COLO668 (cell line): ENCODE data around the gene PDIK1L.

Source experiments
- DNase-seq: peaks from one replicate; lab custom pipeline; 2025; ENCODE audit not compliant: unreplicated experiment; lab: John Stamatoyannopoulos, UW

PDIK1L gene

DNA sequence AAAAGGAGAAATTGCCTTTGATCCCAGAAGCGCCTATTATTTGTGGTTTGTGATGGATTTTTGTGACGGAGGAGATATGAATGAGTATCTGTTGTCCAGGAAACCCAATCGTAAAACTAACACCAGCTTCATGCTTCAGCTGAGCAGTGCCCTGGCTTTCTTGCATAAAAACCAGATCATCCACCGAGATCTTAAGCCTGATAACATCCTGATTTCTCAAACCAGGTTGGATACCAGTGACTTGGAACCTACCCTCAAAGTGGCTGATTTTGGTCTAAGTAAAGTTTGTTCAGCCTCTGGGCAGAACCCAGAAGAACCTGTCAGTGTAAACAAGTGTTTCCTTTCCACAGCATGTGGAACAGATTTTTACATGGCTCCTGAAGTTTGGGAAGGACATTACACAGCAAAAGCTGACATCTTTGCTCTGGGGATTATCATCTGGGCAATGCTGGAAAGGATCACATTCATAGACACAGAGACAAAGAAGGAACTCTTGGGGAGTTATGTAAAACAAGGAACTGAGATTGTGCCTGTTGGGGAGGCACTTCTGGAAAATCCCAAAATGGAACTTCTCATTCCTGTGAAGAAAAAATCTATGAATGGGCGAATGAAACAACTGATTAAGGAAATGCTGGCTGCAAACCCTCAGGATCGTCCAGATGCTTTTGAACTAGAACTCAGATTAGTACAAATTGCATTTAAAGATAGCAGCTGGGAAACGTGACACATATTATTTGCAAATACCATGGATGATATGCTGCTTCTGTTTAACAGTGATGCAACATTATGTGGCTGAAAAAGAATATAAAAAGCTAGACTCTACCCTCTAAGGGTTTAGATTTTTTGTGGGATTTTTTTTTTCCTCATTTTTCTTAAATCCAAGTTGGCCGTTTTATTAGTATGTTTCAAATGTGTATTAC is 10.5 kb downstream of the PDIK1L start:
- no peak for DNase-seq

DNA sequence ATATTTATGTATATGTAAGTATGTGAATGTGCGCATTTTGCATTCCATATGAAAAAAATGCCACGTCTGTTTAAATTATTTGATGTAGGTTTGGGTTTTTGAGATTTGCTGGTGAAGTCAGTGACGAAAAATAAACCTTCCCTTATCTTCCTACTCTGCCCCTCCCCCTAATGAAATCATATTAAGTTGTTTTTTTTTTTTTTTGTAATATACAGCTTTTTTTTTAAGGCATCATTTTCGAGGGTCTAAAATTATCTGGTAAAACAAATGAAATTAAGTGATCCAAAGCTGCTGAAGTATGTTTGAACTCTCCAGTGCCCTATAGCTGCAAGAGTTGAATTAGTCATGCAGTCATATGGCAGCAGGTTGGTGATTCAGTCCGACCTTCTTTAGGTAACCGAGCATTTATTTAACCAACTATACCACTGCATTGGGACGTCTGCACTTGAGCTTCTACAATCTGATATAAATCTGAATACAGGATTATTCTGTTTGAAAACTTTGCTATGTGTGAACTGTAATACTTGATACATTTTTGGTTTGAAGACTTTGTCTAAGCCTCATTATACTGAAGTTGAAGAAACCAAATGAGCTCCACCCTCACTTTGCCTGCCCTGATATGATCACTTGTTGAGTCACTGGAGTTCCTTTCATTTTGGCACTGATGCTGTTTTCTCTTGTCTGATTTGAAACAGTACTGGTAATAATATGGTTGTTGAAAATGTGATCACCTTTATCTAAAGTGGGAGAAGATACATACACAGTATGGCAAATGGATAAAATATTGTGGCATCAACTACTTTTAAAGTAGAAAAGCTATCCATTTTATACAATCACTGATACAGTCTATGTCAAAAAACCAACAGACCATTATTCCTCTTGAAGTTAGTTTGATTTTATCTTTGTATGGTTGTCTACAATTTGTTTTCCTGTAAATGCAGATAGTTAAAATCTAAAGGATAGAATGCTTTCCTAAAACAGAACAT is 11.7 kb downstream of the PDIK1L start:
- no peak for DNase-seq

DNA sequence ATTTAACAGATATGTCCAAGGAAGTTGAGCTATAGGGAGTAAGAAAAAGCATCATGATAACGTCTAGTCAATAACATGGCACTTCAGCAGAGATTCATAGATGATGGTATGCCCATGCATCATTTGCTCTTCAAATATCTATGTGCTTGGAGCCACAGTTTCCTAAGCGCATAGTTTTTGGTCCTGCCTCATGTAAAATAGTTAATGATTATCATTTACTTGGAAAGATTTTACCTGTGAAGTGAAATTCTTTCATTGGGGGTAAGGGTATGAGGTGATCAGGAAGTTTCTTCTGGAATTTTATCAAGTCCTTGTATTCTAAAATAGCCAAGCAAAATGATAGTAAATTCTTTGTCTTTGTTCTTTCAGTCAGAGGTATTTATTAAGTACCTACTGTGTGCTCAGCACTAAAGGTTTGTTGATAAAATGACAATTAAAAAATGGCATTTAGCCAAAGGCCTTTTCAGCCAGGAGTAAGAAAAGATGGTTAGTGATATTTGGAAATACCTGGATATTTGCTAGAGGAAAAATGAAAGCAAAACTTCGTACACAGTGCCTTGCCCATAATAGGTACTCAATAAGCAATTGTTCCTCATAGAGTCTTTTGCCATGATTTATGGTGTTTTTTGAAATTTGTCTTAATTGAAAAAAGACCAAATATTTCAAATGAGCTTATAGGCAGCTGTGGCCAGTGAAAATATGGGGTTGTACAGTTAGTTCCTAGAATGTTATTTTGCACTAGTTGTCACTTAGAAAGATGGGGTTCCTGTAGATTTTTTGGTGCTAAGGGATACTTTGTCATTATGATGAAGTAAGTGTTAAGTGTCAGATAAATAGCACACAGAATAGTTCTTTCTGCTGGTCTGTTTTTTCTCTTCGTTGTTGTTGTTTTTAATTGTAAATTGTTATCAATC is 13.1 kb downstream of the PDIK1L start:
- DNase-seq: no peak

DNA sequence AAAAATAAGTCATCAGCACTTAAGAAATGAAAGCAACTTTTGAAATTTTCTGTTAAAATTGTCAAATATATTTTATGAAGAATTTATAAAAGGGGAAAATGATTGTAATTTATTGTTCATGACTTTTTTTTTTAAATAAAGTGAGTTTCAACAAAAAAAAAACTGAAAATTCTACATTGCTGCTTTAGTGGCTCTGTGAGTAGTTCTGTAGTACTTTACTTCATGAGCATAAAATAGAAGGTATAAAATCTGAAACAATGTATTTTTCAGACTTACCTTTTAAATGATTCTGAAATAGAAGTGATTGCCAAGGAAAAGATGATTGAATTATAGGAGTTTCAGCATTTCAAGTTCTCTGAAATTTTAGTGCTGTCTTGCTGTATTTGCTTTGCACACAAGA is 13.8 kb downstream of the PDIK1L start:
- DNase-seq: no peak

DNA sequence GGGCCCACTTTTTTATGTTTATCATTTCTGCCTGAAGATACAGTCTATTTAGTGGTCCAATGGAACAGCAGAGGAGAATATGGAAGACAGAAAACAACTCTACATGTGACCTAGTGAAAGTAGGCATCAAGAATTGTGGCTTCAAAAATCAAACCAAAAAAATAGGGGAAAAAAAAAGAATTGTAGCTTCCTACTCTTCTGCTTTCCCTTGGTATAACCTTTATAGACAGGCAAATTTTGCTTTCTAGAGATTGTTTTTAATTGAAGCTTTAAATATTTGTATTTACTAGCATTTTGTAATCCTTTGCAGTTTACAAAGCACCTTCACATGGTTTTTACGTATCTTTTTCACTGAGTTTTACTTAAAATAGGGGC is 14.3 kb downstream of the PDIK1L start:
- no peak for DNase-seq

DNA sequence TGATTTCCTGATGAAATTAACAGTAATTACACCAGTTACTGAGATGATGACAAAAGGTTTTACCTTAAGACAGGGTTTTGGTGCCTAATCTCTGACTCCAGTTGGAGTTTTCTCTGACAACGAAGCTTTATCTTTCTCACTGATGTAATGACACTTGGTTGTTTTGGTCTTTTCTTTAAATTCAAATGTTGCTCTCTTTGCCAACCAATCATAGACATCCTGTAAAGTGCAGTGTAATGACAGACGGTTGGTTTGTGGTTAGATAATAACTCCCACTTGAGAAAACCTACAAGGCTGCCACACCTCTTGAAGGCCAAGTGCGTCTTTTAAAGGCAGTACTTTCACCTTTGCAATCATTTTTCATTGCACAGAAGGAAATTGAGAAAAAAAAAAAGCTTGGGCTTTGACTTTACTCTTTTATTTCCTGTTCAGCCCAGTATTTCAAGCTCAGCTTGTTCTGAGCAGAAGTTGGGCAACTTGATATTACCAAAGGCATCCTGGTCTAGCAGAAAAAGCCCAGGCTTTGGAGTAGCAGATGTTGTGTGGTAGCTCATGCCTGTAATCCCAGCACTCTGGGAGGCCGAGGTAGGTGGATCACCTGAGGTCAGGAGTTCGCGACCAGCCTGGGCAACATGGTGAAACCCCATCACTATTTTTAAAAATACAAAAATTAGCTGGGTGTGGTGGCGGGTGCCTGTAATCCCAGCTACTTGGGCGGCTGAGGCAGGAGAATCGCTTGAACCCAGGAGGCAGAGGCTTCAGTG is 14.9 kb downstream of the PDIK1L start:
- DNase-seq: no peak

DNA sequence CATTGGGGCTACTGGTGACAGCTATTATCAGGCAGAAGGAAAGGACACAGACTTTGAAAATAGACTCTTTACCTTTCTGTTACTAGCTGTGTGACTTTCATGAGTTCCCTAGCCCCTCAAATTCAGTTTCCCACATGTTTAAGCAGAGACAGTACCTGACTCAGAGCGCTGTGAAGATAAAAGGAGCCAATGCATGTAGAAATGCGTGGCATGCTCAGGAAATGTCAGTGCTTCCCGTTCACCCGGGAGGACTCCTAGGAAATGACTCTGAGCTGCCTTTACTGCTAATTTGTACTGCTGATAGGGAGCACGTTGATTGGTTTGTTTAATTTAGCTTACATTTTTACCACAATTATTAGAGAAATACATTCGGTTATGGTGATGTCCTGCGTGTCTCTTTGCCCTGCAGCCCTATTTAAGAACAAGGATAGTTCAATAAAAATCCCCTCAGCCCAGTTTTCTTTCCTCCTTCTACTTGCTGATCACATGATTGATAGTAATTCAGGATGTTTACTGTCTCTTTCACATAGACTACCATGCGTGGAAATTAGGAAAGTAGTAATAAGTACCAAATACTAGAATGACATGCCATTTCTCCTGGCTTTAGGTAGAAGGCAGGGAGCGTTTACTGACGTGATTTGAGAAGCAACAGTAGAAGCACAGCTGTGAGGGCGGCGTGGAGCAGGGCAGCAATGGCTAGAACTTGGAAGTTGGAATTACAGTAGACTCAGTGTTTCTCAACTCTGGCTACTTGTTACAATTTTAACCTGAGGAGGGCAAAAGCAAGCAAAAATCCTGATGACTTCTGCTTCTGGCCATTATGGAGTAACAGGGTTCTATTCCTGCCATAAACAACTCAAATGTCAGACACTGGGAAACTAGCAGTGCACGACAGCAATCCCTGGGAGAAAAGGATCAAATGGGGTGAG is 15.9 kb downstream of the PDIK1L start:
- no peak for DNase-seq

DNA sequence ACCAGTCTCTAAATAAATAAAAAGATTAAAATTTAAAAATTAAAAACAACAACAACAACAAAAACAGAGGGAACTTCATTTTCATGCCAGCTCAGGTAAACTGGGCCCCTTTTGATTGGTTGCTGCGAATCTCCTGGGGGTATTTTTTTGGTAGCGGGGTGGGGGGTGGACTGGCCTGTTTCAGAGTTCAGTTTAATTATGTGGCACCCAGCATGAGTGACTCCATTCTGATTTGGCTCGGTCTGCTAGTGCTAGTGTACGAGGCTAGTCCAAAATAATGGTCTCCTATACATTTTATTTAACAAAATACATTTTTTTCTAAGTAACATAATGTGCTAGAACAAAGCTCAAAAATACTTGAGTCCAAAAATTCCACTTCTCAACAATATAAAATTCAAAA is 18.2 kb downstream of the PDIK1L start:
- no peak for DNase-seq

DNA sequence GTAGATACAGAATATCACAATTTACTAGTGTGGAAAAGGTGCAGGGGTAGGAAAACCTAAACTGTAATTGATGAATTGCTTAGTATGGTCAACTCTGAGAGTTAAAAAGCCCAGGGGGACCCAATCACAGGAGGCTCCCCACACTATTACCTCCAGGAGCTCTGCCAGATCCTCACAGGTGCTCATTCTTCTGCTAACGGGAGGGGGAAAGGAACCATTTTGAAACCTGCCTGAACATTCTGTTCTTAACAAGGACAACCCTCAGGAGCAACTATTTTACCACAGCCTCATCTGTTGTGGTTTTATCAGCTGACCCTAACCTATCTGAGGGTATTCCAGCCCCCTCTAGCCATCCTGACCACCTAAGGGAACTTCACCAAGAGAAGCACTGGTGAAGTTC is 19.1 kb downstream of the PDIK1L start:
- no peak for DNase-seq

DNA sequence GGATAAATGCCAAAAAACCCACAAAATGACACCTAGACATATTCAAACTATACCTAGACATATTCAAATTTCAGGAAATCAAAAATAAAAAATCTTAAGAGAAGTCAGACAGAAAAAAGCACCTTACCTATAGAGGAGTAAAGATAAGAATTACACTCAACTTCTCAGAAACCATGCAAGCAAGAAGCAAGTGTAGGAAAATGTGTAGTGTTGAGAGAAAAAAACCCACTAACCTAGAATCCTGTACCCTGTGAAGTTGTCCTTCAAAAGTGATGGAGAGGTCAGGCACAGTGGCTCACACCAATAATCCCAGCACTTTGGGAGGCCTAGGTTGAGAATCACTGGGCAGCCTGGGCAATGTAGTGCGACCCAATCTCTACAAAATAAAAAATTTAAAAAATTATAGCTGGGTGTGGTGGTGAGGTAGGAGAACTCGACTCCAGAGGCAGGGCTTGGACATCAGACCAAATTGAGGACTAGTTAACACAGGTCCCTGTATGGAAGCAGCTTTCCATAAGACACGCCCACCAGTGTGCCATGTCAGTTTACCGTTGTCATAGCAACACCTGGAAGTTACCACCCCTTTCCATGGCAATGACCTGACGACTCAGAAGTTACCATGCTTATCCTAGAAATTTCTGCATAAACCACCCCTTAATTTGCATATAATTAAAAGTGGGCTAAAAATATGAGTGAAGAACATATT is 20.7 kb downstream of the PDIK1L start:
- no peak for DNase-seq

DNA sequence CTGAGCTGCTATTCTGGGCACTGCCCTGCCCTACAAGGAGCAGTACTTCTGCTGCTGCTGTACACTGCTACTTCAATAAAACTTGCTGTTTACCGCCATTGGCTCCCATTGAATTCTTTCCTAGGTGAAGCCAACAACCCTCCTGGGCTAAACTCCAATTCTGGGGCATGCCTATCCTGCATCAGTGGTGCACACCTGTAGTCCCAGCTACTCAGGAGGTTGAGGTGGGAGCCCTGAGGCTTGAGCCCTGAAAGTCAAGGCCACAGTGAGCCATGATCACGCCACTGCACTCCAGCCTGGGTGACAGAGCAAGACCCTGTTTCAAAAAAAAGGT is 21.2 kb downstream of the PDIK1L start:
- no peak for DNase-seq

DNA sequence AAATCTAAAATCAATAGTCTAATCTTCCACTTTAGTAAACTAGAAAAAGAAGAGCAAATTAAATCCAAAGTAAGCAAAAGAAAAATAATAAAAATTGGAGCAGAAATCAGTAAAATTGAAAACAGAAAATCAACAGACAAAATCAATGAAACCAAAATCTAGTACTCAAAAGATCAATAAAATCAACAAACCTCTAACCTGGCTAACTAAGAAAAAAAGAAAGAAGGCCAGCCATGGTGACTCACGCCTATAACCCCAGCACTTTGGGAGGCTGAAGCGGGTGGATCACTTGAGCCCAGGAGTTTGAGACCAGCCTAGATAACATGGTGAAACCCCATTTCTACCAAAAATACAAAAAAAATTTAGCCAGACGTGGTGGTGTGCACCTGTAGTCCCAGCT is 22.8 kb downstream of the PDIK1L start:
- DNase-seq: no peak

DNA sequence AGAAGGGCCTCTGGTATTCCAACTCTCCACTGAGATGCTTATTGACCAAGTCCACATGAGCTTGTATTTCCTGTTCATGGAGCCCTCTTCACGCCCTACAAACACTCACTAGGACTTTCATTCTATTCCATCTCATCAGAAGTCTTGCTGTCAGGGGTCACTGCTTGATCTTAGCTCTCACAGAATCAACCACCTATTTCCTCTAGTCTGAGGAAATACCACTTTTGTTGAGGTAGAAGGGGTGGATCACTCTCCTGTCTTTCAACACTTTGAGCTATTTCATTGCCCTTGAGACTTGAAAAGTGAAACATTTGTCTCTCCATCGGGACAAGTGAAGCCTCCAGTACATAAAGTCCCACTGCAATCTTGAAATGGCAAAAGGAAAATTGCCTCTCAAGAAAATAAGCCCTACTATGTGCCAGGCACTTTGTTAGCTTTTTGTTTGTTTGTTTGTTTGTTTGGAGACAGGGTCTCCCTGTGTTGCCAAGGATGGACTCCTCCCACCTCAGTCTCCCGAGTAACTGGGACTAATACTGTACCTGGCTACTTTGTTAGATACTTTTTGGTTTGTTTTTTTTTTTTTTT is 27.4 kb downstream of the PDIK1L start:
- no peak for DNase-seq

DNA sequence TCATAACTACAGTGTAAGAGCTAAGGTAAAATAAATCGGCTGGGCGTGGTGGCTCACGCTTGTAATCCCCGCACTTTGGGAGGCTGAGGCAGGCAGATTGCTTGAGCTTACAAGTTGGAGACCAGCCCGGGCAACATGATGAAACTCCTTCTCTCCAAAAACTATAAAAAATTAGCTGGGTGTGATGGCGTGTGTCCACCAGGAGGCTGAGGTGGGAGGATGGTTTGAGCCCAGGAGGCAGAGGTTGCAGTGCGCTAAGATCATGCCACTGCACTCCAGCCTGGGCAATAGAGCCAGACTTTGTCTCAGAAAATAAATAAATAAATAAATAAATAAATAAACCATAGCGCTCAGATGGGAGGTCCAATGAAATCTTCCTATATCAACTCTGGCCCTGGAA is 30.5 kb downstream of the PDIK1L start:
- DNase-seq: no peak

DNA sequence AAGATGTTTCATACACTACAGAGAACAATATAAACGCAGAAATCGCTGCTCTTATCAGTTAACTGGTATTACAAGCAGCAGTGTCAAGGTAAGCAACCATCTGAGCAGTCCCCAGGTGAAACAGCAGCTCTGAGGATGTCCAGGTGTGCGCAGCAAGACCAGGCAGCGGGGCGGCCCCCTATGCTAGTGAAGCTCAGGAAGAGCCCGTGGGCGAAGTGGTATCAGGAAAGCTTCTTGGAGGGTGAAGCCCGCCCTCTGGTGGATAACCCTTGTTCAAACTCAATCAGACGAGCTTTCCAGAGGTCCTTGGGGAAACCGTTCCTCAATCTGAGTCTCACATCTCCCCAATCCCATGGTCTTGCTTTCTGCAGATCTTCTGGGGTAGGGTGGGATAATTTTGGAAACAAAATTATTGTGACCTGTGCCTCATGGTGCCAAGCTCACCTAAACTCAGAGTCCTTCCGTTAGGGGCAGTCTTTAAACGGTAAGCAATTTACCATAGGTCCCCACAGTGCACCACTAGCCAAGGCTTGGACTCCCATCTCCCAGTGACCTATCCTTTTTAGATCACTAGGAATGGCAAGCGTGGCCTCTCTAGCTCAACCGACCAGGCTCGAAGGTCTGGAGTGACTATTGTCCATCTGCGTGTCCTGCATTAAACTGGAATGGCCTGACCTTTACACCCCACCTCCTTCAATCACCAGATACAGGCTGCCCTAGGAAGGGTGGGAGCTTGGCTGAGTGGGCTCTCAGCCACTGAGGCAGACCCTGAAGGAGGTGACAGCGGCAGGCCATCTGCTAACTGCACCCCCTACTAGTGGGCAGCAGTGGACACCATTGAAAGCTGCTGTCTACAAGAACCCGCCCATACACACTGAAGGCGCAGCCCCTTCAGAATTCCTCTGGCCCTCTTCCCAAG is 33.7 kb downstream of the PDIK1L start:
- peak; percentile 94 for DNase-seq

DNA sequence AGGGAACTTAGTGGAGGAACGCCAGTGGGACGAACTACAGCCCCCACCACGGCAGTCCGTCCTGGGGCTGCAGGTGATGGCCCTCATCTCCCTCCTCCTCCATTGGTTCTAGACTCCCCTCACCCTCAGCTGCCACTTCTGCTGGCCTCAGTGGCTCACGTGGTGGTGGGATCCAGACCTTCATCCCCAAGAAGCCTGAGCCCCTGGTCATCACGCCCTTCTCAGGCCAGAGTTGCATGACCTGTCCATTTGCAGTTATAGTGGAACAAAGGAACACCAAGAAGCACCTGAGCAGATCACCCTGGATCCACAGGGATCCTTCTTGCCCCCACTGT is 34.3 kb downstream of the PDIK1L start:
- no peak for DNase-seq

DNA sequence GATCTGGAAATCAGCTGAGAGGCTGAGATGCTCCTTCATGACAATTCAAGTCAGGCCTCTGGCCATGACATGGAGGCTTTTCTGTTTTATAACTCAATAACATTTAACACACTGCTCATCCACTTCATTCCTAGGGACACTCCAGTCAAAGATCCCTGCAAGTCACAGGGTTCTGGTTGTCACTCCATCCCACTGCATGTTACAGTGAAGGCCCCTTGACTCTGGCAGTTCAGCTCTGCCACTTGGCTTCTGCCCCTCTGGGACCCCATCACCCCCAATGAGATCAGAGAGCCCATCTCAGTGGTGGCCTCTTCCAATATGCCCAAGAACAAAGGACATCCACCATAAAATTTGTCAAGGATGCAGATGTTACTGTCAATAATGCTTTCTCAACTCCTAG is 37.3 kb downstream of the PDIK1L start:
- DNase-seq: no peak
